ENCODE data around the gene CCL3.
A peak's percentile ranks its signal among the peaks of the same experiment; 100 is the strongest.

The CCL3 gene

DNA sequence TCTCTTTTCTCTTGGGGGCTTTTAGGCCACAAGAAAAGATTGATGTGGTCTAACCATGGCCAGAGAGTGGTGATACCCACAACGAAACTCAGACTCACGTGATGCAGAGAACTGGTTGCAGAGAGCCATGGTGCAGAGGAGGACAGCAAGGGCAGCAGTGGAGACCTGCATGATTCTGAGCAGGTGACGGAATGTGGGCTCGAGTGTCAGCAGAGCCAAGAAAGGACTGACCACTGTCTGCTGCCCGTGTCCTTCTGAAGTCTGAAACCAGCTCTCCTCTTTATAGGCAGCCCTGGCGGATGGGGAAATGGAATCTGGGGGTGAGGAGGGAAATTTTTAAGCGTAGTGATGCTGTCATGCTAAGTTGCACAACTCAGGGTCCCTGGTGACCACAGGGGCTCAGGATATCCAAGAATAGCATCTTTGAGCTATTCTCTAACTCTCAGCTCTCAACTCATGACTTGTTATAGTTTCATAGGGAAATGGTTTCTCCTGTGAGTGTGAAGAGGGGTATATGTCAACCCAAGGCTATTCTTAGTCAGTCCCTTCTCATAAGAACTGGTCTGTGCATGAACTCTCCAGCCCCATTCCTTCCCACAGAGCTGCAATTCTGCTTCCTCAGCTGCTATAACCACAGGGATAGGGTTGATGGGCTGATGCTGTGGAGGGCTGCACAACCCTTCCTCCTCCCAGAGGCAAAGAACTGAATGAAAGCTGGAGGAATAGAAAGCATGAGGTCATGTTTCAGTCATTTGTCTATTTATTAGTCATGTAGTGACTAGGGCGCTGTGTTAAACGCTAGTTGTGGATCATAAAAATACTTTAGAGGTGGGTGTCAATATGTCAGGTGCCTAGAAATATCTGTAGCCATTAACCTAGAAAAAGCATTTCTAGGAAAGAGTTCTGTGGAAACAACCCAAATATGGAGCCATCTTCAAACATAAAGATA lies at the start of gene CCL3:
Gene CCL3, minus strand, starts transcription at position 256 of the 949 bp plus-strand sequence. Its CDS starts 85 bp downstream, at position 171.
- Histone ChIP-seq H3K9me2 (replicated peaks; ENCODE audit: control insufficient read depth, low read length) (no peaks in the 10 kb centered on the region), H3K4me2 (ENCODE audit: low read length) (peak within 1 kb of the TSS; percentile 68), H3K27ac (ENCODE audit: low read depth, low read length) (peak within 1 kb of the TSS; percentile 33; the same call in 1 of the 2 replicates), H3K9me3 (ENCODE audit: control insufficient read depth, insufficient read depth, low read length) (no peaks in the 10 kb centered on the region), H3K4me3 (ENCODE audit: low read length) (peak within 1 kb of the TSS; percentile 51), H3K36me3 (ENCODE audit: control insufficient read depth, low read length) (no peaks in the 10 kb centered on the region), H3K27me3 (ENCODE audit: control insufficient read depth, low read length) (peaks cover 37% of the 10 kb centered on the region), H4K20me1 (ENCODE audit: control insufficient read depth, insufficient read depth, low read depth, low read length) (peaks cover 3% of the 10 kb centered on the region; the same call in 1 of the 2 replicates), H3F3A (ENCODE audit: control insufficient read depth, insufficient read depth) (peaks cover 7% of the 10 kb centered on the region; the same call in 1 of the 2 replicates), H3K4me1 (ENCODE audit: control insufficient read depth, low read length) (peaks cover 36% of the 10 kb centered on the region), H3K79me2 (ENCODE audit: control insufficient read depth, low read length) (no peaks in the 10 kb centered on the region)
- TF ChIP-seq, protein P1, sequence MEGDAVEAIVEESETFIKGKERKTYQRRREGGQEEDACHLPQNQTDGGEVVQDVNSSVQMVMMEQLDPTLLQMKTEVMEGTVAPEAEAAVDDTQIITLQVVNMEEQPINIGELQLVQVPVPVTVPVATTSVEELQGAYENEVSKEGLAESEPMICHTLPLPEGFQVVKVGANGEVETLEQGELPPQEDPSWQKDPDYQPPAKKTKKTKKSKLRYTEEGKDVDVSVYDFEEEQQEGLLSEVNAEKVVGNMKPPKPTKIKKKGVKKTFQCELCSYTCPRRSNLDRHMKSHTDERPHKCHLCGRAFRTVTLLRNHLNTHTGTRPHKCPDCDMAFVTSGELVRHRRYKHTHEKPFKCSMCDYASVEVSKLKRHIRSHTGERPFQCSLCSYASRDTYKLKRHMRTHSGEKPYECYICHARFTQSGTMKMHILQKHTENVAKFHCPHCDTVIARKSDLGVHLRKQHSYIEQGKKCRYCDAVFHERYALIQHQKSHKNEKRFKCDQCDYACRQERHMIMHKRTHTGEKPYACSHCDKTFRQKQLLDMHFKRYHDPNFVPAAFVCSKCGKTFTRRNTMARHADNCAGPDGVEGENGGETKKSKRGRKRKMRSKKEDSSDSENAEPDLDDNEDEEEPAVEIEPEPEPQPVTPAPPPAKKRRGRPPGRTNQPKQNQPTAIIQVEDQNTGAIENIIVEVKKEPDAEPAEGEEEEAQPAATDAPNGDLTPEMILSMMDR (IDR thresholded peaks at IDR 0.05; ENCODE audit: low read depth, low read length, poor library complexity, severe bottlenecking) = no peak
- no peak for TF ChIP-seq EZH2phosphoT487 (IDR thresholded peaks at IDR 0.05; ENCODE audit: borderline replicate concordance, low read length)

DNA sequence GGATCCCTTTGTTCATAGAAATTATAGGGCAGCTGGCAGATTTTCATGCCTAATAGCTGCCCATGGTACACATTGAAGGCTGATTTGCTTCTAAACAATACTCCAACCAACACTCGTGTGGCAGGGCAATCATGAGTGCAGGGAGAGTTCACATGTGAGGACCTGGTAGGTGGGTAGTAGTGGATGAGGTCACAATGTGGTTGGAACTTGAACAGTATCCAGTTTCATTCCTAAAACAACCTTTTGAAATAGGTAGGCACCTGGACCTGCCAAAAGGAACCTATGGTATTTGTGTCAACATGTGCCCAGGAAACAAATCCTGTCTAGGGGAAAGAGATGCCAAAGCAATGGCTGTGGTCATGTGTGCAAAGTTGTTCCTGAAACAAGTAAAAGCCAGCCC lies 46.5 kb upstream of the CCL3 start:
- no peaks in the 10 kb centered on the region for H3K79me2 ChIP-seq (ENCODE audit: control insufficient read depth, low read length)
- H4K20me1 ChIP-seq (ENCODE audit: control insufficient read depth, insufficient read depth, low read depth, low read length) = no peaks in the 10 kb centered on the region
- no peak overlapping the region for H3K4me2 ChIP-seq (ENCODE audit: low read length)
- H3K4me3 ChIP-seq (ENCODE audit: low read length) = no peak overlapping the region
- H3K27ac ChIP-seq (ENCODE audit: low read depth, low read length) = no peak overlapping the region
- TF ChIP-seq, protein P1 (IDR thresholded peaks at IDR 0.05; ENCODE audit: low read depth, low read length, poor library complexity, severe bottlenecking) = no peak
- no peak for TF ChIP-seq EZH2phosphoT487 (IDR thresholded peaks at IDR 0.05; ENCODE audit: borderline replicate concordance, low read length)
- peaks cover 4% of the 10 kb centered on the region for H3K4me1 ChIP-seq (ENCODE audit: control insufficient read depth, low read length)
- H3K27me3 ChIP-seq (ENCODE audit: control insufficient read depth, low read length) = peaks cover 56% of the 10 kb centered on the region
- H3F3A ChIP-seq (ENCODE audit: control insufficient read depth, insufficient read depth) = no peaks in the 10 kb centered on the region
- H3K36me3 ChIP-seq (ENCODE audit: control insufficient read depth, low read length) = no peaks in the 10 kb centered on the region
- H3K9me3 ChIP-seq (ENCODE audit: control insufficient read depth, insufficient read depth, low read length) = no peaks in the 10 kb centered on the region
- H3K9me2 ChIP-seq (replicated peaks; ENCODE audit: control insufficient read depth, low read length) = no peaks in the 10 kb centered on the region

DNA sequence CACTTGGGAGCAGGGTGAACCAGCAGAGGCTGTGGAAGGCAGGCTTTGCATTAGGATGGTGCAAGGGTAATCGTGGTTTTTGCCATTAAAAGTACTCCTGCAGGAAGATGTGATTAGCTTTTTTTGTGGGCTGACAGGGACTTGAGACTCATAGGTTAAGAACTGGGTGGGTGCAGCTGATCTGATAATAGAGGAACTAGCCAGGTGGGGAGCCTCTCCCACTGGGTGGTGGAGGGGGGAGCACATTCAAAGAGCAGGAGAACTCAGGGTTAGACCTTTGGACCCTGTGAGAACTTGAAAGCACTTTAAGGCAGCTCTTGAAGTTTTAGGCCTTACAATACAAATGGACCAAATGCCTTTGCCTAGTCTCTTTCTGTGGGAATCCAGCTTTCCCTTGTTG lies 46.1 kb upstream of the CCL3 start:
- Histone ChIP-seq H3K27ac (ENCODE audit: low read depth, low read length) (no peak overlapping the region), H3K27me3 (ENCODE audit: control insufficient read depth, low read length) (peaks cover 52% of the 10 kb centered on the region), H3K9me2 (replicated peaks; ENCODE audit: control insufficient read depth, low read length) (no peaks in the 10 kb centered on the region), H3K4me3 (ENCODE audit: low read length) (no peak overlapping the region), H3K79me2 (ENCODE audit: control insufficient read depth, low read length) (no peaks in the 10 kb centered on the region), H3K4me2 (ENCODE audit: low read length) (no peak overlapping the region), H3K9me3 (ENCODE audit: control insufficient read depth, insufficient read depth, low read length) (no peaks in the 10 kb centered on the region), H3F3A (ENCODE audit: control insufficient read depth, insufficient read depth) (no peaks in the 10 kb centered on the region), H3K4me1 (ENCODE audit: control insufficient read depth, low read length) (peaks cover 4% of the 10 kb centered on the region), H3K36me3 (ENCODE audit: control insufficient read depth, low read length) (no peaks in the 10 kb centered on the region), H4K20me1 (ENCODE audit: control insufficient read depth, insufficient read depth, low read depth, low read length) (no peaks in the 10 kb centered on the region)
- TF ChIP-seq, protein P1 (IDR thresholded peaks at IDR 0.05; ENCODE audit: low read depth, low read length, poor library complexity, severe bottlenecking) = no peak
- TF ChIP-seq EZH2phosphoT487 (IDR thresholded peaks at IDR 0.05; ENCODE audit: borderline replicate concordance, low read length) = no peak

Data from DOHH2 (cell line).